Suprapubic skin (tissue), 4 donors: ENCODE results near the gene IQCK.

Experiments used
- POLR2A ChIP-seq, 2 donors: fragments of 450-650 bp; IDR thresholded peaks; one replicate each; pipeline ENCODE4 v1.6.1; 2017; ENCODE audit warnings: antibody characterized with exemption in 2 of 2, mild to moderate bottlenecking in 2 of 2, moderate library complexity in 2 of 2
- POLR2AphosphoS5 ChIP-seq, 3 donors: sonication (generic); formaldehyde crosslinking; IDR thresholded peaks; one replicate each; pipeline ENCODE4 v1.6.1; 2017; ENCODE audit warnings: antibody characterized with exemption in 3 of 3
- TF ChIP-seq, protein P1 (sequence below), 2 donors: fragments of 200-600 bp in 1 of 2; fragments of 450-650 bp in 1 of 2; sonication (generic) in 1 of 2; IDR thresholded peaks; one replicate each; pipeline ENCODE4 v1.5.1; 2016 to 2019; ENCODE audit warnings: antibody characterized with exemption in 2 of 2, mild to moderate bottlenecking in 1 of 2, moderate library complexity in 1 of 2

- no peak for TF ChIP-seq POLR2A (IDR thresholded peaks at IDR 0.05)
- TF ChIP-seq, protein P1, sequence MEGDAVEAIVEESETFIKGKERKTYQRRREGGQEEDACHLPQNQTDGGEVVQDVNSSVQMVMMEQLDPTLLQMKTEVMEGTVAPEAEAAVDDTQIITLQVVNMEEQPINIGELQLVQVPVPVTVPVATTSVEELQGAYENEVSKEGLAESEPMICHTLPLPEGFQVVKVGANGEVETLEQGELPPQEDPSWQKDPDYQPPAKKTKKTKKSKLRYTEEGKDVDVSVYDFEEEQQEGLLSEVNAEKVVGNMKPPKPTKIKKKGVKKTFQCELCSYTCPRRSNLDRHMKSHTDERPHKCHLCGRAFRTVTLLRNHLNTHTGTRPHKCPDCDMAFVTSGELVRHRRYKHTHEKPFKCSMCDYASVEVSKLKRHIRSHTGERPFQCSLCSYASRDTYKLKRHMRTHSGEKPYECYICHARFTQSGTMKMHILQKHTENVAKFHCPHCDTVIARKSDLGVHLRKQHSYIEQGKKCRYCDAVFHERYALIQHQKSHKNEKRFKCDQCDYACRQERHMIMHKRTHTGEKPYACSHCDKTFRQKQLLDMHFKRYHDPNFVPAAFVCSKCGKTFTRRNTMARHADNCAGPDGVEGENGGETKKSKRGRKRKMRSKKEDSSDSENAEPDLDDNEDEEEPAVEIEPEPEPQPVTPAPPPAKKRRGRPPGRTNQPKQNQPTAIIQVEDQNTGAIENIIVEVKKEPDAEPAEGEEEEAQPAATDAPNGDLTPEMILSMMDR (IDR thresholded peaks at IDR 0.05): no peak
- no peak for TF ChIP-seq POLR2AphosphoS5 (IDR thresholded peaks at IDR 0.05)
Observed at GRCh38 chr16:19710991-19711545, 7.0 kb upstream of the IQCK start.
